Measurements from ENCODE around the gene TKT. TPM values are rescaled to one million over a fixed set of nuclear protein-coding genes. Genes with fewer than 3 reads are reported as not detected.
A peak's percentile ranks its signal among the peaks of the same experiment; 100 is the strongest.

The TKT gene
- polyA plus RNA-seq, 1 donor from 2014 or later: 194 TPM

DNA sequence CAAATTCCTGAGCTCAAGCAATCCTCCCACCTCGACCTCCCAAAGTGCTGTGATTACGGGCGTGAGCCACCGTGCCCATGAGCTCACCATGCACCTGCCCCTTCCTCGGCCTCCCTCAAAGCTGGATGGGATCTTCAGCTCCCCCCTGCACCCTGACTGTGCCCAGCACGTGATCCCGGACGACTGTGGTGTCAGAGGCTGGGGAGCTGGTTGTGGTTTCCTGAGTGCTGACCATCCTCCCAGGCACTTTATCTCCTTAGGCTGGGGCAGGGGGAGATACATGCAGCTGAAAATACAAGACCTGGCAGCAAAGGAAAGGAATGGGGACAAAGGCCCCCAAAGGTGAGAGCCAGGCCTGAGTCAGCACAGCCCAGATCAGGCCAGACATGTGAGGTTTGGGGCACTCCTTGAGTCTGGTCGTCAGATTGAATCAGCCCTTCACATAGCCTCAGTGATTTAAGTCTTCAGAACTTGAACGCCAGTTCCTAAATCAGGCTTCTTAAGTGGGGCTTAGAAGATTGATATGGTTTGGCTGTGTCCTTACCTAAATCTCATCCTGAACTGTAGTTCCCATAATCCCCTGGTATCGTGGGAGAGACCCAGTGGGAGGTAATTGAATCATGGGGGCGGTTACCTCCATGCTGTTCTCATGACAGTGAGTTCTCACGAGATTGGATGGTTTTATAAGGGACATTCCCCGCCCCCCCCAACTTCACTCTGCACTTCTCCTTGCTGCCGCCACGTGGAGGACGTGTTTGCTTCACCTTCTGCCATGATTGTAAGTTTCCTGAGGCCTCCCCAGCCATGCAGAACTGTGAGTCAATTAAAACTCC, 59.0 kb downstream of the TKT start:
- Histone ChIP-seq H4K20me1 (ENCODE audit: insufficient read depth) (no peaks in the 10 kb centered on the region), H3K4me3 (ENCODE audit: low read length) (no peak overlapping the region), H3F3A (ENCODE audit: insufficient read depth, low read length, poor library complexity, severe bottlenecking) (no peaks in the 10 kb centered on the region), H3K36me3 (ENCODE audit: insufficient read depth, low read length) (no peaks in the 10 kb centered on the region), H3K9me3 (ENCODE audit: low read length) (no peaks in the 10 kb centered on the region), H3K27me3 (ENCODE audit: insufficient read depth, low read depth, low read length) (no peaks in the 10 kb centered on the region), H3K27ac (ENCODE audit: low read length) (no peak overlapping the region), H3K4me2 (ENCODE audit: low read length) (no peak overlapping the region), H3K79me2 (replicated peaks; ENCODE audit: insufficient read depth, low read length) (no peaks in the 10 kb centered on the region), H2AFZ (ENCODE audit: low read depth, low read length) (no peak overlapping the region), H3K9me2 (ENCODE audit: insufficient read depth, low read length) (no peaks in the 10 kb centered on the region), H3K9ac (ENCODE audit: low read length) (no peak overlapping the region)
- no peak for TF ChIP-seq EZH2 (IDR thresholded peaks at IDR 0.05; ENCODE audit: borderline replicate concordance, insufficient read depth, low read length, poor library complexity, severe bottlenecking)

DNA sequence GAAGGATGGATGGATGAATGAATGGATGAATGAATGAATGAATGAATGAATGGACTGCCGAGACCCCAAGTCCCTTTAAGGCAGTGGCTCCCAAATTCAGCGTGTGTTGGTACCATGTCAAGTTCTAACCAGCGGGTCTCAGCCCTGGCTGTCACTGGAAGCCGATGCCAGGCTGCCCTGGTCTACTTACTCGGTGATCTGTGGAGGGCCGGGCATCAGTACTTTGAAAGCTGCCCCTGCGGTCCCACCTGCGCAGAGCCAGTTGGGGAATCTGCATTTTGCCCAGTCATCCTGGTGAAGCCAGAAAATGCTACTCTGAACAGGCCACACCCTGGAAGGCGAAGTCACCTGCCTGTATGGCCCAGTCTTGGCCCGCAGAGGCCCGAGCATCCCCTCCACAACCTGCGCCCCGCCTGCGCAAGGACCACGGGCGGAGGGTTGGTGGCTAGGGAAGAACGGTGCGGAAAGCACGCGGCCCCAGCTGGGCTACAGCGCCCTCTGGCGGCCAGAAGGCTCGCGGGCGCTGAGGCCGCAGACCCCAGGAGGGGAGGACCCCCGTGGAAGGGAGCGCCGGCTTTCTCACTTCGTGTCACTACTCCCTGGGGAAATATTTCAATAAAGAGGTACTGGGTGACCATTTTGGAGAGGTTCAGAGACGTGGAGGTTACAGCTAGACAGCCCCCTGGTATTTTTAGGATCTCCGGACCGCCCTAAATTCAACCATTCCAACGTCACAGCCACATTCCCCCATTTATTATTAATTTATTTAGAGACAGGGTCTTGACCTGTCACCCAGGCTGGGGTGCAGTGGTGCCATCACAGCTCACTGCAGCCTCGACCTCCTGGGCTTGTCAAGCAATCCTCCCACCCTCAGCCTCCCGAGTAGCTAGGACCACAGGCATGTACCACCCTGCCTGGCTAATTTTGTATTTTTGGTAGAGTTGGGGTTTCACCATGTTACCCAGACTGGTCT, 59.9 kb downstream of the TKT start:
- H3K4me2 ChIP-seq (ENCODE audit: low read length): no peak overlapping the region
- H3K4me3 ChIP-seq (ENCODE audit: low read length): no peak overlapping the region
- H3K9me2 ChIP-seq (ENCODE audit: insufficient read depth, low read length): no peaks in the 10 kb centered on the region
- H3F3A ChIP-seq (ENCODE audit: insufficient read depth, low read length, poor library complexity, severe bottlenecking): no peaks in the 10 kb centered on the region
- TF ChIP-seq RAD21 (conservative IDR thresholded peaks at IDR 0.05) (peak; percentile 36), SMC3 (conservative IDR thresholded peaks at IDR 0.05; ENCODE audit: poor library complexity) (peak; percentile 52), EZH2 (IDR thresholded peaks at IDR 0.05; ENCODE audit: borderline replicate concordance, insufficient read depth, low read length, poor library complexity, severe bottlenecking) (no peak), TAF1 (IDR thresholded peaks at IDR 0.05; ENCODE audit: low read depth) (no peak)
- TF ChIP-seq, protein P1, sequence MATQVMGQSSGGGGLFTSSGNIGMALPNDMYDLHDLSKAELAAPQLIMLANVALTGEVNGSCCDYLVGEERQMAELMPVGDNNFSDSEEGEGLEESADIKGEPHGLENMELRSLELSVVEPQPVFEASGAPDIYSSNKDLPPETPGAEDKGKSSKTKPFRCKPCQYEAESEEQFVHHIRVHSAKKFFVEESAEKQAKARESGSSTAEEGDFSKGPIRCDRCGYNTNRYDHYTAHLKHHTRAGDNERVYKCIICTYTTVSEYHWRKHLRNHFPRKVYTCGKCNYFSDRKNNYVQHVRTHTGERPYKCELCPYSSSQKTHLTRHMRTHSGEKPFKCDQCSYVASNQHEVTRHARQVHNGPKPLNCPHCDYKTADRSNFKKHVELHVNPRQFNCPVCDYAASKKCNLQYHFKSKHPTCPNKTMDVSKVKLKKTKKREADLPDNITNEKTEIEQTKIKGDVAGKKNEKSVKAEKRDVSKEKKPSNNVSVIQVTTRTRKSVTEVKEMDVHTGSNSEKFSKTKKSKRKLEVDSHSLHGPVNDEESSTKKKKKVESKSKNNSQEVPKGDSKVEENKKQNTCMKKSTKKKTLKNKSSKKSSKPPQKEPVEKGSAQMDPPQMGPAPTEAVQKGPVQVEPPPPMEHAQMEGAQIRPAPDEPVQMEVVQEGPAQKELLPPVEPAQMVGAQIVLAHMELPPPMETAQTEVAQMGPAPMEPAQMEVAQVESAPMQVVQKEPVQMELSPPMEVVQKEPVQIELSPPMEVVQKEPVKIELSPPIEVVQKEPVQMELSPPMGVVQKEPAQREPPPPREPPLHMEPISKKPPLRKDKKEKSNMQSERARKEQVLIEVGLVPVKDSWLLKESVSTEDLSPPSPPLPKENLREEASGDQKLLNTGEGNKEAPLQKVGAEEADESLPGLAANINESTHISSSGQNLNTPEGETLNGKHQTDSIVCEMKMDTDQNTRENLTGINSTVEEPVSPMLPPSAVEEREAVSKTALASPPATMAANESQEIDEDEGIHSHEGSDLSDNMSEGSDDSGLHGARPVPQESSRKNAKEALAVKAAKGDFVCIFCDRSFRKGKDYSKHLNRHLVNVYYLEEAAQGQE (IDR thresholded peaks at IDR 0.05; ENCODE audit: borderline replicate concordance): no peak
- TF ChIP-seq, protein P2, sequence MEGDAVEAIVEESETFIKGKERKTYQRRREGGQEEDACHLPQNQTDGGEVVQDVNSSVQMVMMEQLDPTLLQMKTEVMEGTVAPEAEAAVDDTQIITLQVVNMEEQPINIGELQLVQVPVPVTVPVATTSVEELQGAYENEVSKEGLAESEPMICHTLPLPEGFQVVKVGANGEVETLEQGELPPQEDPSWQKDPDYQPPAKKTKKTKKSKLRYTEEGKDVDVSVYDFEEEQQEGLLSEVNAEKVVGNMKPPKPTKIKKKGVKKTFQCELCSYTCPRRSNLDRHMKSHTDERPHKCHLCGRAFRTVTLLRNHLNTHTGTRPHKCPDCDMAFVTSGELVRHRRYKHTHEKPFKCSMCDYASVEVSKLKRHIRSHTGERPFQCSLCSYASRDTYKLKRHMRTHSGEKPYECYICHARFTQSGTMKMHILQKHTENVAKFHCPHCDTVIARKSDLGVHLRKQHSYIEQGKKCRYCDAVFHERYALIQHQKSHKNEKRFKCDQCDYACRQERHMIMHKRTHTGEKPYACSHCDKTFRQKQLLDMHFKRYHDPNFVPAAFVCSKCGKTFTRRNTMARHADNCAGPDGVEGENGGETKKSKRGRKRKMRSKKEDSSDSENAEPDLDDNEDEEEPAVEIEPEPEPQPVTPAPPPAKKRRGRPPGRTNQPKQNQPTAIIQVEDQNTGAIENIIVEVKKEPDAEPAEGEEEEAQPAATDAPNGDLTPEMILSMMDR (IDR thresholded peaks at IDR 0.05; ENCODE audit: poor library complexity, severe bottlenecking): peak; percentile 62
- no peaks in the 10 kb centered on the region for H3K27me3 ChIP-seq (ENCODE audit: insufficient read depth, low read depth, low read length)
- no peaks in the 10 kb centered on the region for H3K9me3 ChIP-seq (ENCODE audit: low read length)
- H4K20me1 ChIP-seq (ENCODE audit: insufficient read depth): no peaks in the 10 kb centered on the region
- H3K9ac ChIP-seq (ENCODE audit: low read length): no peak overlapping the region
- no peak overlapping the region for H3K27ac ChIP-seq (ENCODE audit: low read length)
- no peaks in the 10 kb centered on the region for H3K79me2 ChIP-seq (replicated peaks; ENCODE audit: insufficient read depth, low read length)
- no peak overlapping the region for H2AFZ ChIP-seq (ENCODE audit: low read depth, low read length)
- no peaks in the 10 kb centered on the region for H3K36me3 ChIP-seq (ENCODE audit: insufficient read depth, low read length)

All from neural cell (in vitro differentiated cells).